K562 (cell line): ENCODE results near the gene MGRN1. TPM values are rescaled to one million over a fixed set of nuclear protein-coding genes. Genes with fewer than 3 reads are reported as not detected.
A peak's percentile ranks its signal among the peaks of the same experiment; 100 is the strongest.

Experiments
- BRD4 ChIP-seq: fragments of 200-600 bp; sonication (generic); IDR thresholded peaks from 2 replicates; pipeline ENCODE4 v1.6.1; 2017; ENCODE audit warnings: inconsistent platforms
- DMBX1 ChIP-seq: fragments of 250-450 bp; sonication (Bioruptor Pico); IDR thresholded peaks from 2 replicates; pipeline ENCODE4 v1.8.0; 2022; ENCODE audit warnings: inconsistent platforms, mild to moderate bottlenecking, moderate library complexity, borderline replicate concordance
- HDAC6 ChIP-seq: IDR thresholded peaks from 2 replicates; pipeline ENCODE4 v1.6.1; 2012; ENCODE audit warnings: low read depth, mild to moderate bottlenecking, control low read depth, inconsistent platforms, low read length, moderate library complexity
- WHSC1 ChIP-seq: IDR thresholded peaks from one replicate; pipeline ENCODE4 v1.6.1; 2012; ENCODE audit warnings: low read length, control low read depth, inconsistent platforms
- polyA plus RNA-seq, 8 experiments: library from polyadenylated mRNA; depleted of rRNA in 4 of 8; stranded (reverse) in 5 of 8; unstranded in 3 of 8; fragments of >200 nt; fragmentation: Nextera tagmentation in 2 of 8; fragmentation: Illumina TruSeq in 1 of 8; extraction: Ambion mirVana in 2 of 8; extraction: Trizol in 1 of 8; gene quantifications; 2 replicates each; pipeline versions ENCODE4 v1.2.1 to v1.2.3, GENCODE V29; 2011 to 2014; ENCODE audit warnings: inconsistent platforms in 1 of 8, missing spikeins in 1 of 8
- total RNA-seq, 7 experiments: library from RNA; depleted of rRNA in 6 of 7; stranded (reverse); fragments of >200 nt in 6 of 7; fragmentation: Illumina TruSeq in 2 of 7; extraction: Trizol in 2 of 7; gene quantifications; 2 replicates each; pipeline versions ENCODE4 v1.2.1 to v1.2.3, GENCODE V29; 2011 to 2021; ENCODE audit warnings: low replicate concordance in 1 of 7
- TF ChIP-seq, protein P1 (sequence below): fragments of 200-600 bp; sonication (generic); IDR thresholded peaks from one replicate; pipeline ENCODE4 v1.6.1; 2012; ENCODE audit warnings: mild to moderate bottlenecking, low read depth, low read length, inconsistent platforms
- TF ChIP-seq, protein P2 (sequence below): sonication (generic); formaldehyde crosslinking; IDR thresholded peaks from 2 replicates; pipeline ENCODE4 v1.8.0; 2022; ENCODE audit warnings: mild to moderate bottlenecking, missing genetic modification reagents
- TF ChIP-seq, protein P3 (sequence below): sonication (generic); formaldehyde crosslinking; IDR thresholded peaks from 2 replicates; pipeline ENCODE4 v1.8.1; 2022; ENCODE audit warnings: missing genetic modification reagents

The MGRN1 gene
- total and polyA plus RNA-seq, 9 of the 15 experiments (the other 6 are each of a cell fraction or from before 2014, with no cell fraction given), result 0.15 to 37.9 (median 6.0) TPM

DNA sequence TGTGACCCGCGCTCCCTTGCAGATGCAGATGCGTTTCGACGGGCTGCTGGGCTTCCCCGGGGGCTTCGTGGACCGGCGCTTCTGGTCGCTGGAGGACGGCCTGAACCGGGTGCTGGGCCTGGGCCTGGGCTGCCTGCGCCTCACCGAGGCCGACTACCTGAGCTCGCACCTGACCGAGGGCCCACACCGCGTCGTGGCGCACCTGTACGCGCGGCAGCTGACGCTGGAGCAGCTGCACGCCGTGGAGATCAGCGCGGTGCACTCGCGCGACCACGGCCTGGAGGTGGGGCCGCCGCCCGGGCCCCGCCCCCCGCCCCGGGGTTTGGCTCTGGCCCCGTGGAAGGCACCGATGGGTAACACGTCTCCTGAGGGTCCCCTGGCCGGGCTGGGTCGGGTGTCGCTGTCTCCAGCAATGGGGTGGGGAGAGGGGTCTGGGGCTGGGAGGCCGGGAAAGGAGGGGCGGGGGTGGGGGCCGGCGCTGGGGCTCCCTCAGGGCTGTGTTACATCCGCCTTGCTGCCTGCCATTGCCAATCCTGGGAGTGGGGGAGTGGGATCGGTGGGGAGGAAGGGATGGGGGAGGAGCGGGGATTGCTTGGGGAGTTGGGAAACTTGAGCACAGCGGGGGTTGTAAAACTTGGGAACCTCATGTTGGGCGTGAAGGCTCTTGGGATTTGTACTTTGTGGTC lies 69.5 kb downstream of the MGRN1 start (continued):
- TF ChIP-seq, protein P1, sequence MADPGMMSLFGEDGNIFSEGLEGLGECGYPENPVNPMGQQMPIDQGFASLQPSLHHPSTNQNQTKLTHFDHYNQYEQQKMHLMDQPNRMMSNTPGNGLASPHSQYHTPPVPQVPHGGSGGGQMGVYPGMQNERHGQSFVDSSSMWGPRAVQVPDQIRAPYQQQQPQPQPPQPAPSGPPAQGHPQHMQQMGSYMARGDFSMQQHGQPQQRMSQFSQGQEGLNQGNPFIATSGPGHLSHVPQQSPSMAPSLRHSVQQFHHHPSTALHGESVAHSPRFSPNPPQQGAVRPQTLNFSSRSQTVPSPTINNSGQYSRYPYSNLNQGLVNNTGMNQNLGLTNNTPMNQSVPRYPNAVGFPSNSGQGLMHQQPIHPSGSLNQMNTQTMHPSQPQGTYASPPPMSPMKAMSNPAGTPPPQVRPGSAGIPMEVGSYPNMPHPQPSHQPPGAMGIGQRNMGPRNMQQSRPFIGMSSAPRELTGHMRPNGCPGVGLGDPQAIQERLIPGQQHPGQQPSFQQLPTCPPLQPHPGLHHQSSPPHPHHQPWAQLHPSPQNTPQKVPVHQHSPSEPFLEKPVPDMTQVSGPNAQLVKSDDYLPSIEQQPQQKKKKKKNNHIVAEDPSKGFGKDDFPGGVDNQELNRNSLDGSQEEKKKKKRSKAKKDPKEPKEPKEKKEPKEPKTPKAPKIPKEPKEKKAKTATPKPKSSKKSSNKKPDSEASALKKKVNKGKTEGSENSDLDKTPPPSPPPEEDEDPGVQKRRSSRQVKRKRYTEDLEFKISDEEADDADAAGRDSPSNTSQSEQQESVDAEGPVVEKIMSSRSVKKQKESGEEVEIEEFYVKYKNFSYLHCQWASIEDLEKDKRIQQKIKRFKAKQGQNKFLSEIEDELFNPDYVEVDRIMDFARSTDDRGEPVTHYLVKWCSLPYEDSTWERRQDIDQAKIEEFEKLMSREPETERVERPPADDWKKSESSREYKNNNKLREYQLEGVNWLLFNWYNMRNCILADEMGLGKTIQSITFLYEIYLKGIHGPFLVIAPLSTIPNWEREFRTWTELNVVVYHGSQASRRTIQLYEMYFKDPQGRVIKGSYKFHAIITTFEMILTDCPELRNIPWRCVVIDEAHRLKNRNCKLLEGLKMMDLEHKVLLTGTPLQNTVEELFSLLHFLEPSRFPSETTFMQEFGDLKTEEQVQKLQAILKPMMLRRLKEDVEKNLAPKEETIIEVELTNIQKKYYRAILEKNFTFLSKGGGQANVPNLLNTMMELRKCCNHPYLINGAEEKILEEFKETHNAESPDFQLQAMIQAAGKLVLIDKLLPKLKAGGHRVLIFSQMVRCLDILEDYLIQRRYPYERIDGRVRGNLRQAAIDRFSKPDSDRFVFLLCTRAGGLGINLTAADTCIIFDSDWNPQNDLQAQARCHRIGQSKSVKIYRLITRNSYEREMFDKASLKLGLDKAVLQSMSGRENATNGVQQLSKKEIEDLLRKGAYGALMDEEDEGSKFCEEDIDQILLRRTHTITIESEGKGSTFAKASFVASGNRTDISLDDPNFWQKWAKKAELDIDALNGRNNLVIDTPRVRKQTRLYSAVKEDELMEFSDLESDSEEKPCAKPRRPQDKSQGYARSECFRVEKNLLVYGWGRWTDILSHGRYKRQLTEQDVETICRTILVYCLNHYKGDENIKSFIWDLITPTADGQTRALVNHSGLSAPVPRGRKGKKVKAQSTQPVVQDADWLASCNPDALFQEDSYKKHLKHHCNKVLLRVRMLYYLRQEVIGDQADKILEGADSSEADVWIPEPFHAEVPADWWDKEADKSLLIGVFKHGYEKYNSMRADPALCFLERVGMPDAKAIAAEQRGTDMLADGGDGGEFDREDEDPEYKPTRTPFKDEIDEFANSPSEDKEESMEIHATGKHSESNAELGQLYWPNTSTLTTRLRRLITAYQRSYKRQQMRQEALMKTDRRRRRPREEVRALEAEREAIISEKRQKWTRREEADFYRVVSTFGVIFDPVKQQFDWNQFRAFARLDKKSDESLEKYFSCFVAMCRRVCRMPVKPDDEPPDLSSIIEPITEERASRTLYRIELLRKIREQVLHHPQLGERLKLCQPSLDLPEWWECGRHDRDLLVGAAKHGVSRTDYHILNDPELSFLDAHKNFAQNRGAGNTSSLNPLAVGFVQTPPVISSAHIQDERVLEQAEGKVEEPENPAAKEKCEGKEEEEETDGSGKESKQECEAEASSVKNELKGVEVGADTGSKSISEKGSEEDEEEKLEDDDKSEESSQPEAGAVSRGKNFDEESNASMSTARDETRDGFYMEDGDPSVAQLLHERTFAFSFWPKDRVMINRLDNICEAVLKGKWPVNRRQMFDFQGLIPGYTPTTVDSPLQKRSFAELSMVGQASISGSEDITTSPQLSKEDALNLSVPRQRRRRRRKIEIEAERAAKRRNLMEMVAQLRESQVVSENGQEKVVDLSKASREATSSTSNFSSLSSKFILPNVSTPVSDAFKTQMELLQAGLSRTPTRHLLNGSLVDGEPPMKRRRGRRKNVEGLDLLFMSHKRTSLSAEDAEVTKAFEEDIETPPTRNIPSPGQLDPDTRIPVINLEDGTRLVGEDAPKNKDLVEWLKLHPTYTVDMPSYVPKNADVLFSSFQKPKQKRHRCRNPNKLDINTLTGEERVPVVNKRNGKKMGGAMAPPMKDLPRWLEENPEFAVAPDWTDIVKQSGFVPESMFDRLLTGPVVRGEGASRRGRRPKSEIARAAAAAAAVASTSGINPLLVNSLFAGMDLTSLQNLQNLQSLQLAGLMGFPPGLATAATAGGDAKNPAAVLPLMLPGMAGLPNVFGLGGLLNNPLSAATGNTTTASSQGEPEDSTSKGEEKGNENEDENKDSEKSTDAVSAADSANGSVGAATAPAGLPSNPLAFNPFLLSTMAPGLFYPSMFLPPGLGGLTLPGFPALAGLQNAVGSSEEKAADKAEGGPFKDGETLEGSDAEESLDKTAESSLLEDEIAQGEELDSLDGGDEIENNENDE, result peak; percentile 56
- TF ChIP-seq HDAC6 (no peak), BRD4 (no peak), DMBX1 (no peak), WHSC1 (no peak)
- TF ChIP-seq, protein P2, sequence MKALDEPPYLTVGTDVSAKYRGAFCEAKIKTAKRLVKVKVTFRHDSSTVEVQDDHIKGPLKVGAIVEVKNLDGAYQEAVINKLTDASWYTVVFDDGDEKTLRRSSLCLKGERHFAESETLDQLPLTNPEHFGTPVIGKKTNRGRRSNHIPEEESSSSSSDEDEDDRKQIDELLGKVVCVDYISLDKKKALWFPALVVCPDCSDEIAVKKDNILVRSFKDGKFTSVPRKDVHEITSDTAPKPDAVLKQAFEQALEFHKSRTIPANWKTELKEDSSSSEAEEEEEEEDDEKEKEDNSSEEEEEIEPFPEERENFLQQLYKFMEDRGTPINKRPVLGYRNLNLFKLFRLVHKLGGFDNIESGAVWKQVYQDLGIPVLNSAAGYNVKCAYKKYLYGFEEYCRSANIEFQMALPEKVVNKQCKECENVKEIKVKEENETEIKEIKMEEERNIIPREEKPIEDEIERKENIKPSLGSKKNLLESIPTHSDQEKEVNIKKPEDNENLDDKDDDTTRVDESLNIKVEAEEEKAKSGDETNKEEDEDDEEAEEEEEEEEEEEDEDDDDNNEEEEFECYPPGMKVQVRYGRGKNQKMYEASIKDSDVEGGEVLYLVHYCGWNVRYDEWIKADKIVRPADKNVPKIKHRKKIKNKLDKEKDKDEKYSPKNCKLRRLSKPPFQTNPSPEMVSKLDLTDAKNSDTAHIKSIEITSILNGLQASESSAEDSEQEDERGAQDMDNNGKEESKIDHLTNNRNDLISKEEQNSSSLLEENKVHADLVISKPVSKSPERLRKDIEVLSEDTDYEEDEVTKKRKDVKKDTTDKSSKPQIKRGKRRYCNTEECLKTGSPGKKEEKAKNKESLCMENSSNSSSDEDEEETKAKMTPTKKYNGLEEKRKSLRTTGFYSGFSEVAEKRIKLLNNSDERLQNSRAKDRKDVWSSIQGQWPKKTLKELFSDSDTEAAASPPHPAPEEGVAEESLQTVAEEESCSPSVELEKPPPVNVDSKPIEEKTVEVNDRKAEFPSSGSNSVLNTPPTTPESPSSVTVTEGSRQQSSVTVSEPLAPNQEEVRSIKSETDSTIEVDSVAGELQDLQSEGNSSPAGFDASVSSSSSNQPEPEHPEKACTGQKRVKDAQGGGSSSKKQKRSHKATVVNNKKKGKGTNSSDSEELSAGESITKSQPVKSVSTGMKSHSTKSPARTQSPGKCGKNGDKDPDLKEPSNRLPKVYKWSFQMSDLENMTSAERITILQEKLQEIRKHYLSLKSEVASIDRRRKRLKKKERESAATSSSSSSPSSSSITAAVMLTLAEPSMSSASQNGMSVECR (CRISPR knock-in tag), result peak; percentile 65; the same call in 1 of the 2 replicates
- TF ChIP-seq, protein P3, sequence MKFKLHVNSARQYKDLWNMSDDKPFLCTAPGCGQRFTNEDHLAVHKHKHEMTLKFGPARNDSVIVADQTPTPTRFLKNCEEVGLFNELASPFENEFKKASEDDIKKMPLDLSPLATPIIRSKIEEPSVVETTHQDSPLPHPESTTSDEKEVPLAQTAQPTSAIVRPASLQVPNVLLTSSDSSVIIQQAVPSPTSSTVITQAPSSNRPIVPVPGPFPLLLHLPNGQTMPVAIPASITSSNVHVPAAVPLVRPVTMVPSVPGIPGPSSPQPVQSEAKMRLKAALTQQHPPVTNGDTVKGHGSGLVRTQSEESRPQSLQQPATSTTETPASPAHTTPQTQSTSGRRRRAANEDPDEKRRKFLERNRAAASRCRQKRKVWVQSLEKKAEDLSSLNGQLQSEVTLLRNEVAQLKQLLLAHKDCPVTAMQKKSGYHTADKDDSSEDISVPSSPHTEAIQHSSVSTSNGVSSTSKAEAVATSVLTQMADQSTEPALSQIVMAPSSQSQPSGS (CRISPR knock-in tag), result no peak
